Natural killer cell treated with Interleukin-12 subunit alpha and Interleukin-12 subunit beta and Interleukin-15 and Interleukin-18, amount 100 ng/mL, for 72 hours (primary cell): ENCODE data around the gene FAM110C. TPM values are rescaled to one million over a fixed set of nuclear protein-coding genes. Genes with fewer than 3 reads are reported as not detected.
"Not testable (repeated sequence)": the region's sequence is repeated elsewhere in the genome, so short reads cannot be mapped to it uniquely, and the experiment has no call there.

ENCODE experiments used
- ATAC-seq, 2 donors: fragments of 150-1000 bp; cut with Tn5 transposase in 1 of 2; sonication (Bioruptor Pico), chemical (Tn5 transposase) in 1 of 2; 2 replicates each; pipeline ENCODE4 v1.10.0; 2021
- DNase-seq: peaks from one replicate; pipeline ENCODE4 v3.0.0; 2022; ENCODE audit warnings: low spot score
- H3K27ac Mint-ChIP-seq, 2 donors: 1 replicate in 1 of 2; 2 replicates in 1 of 2; pipeline ENCODE4 v1.8.0; 2022; ENCODE audit warnings: mixed read lengths in 2 of 2, mild to moderate bottlenecking in 1 of 2, moderate library complexity in 1 of 2
- H3K27me3 Mint-ChIP-seq, 2 donors: 1 replicate in 1 of 2; 2 replicates in 1 of 2; pipeline ENCODE4 v1.8.0; 2022; ENCODE audit warnings: mixed read lengths in 2 of 2
- H3K36me3 Mint-ChIP-seq: one replicate; pipeline ENCODE4 v1.8.0; 2022; ENCODE audit warnings: mixed read lengths
- H3K4me1 Mint-ChIP-seq, 2 donors: 1 replicate in 1 of 2; 2 replicates in 1 of 2; pipeline ENCODE4 v1.8.0; 2022; ENCODE audit warnings: low read depth in 2 of 2, mixed read lengths in 2 of 2, mild to moderate bottlenecking in 1 of 2
- H3K4me3 Mint-ChIP-seq: one replicate; pipeline ENCODE4 v1.8.0; 2022; ENCODE audit warnings: mixed read lengths
- H3K9me3 Mint-ChIP-seq: 2 replicates; pipeline ENCODE4 v1.8.0; 2022; ENCODE audit warnings: mixed read lengths
- total RNA-seq, 2 donors: library from RNA; stranded (reverse); gene quantifications; one replicate each; pipeline ENCODE4 v1.2.3, GENCODE V29; 2022

The FAM110C gene
- total RNA-seq, 2 donors from 2014 or later, result 0.90 to 1.6 TPM

DNA sequence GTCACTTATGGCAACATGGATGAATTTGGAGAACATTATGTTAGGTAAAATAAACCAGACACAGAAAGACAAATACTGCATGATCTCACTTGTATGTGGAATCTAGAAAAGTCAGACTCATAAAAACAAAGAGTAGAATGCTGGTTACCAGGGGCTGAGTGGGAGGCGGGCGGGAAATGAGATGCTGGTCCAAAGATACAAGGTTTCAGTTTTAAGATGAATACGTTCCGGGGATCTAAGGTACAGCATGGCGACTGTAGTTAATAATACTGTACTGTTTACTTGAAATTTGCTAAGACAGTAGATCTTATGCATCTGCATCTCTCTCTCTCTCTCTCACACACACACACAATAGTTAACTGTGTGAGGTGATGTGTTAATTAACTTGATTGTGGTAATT lies 14.2 kb downstream of the FAM110C start:
- Mint-ChIP-seq H3K9me3 (no peaks in the 10 kb centered on the region), H3K27me3 (no peaks in the 10 kb centered on the region), H3K27ac (no peak overlapping the region), H3K36me3 (no peaks in the 10 kb centered on the region), H3K4me3 (no peak overlapping the region), H3K4me1 (peaks cover 23 to 31% of the 10 kb centered on the region in 2 donors)
- ATAC-seq, result no peak
- DNase-seq, result no peak

DNA sequence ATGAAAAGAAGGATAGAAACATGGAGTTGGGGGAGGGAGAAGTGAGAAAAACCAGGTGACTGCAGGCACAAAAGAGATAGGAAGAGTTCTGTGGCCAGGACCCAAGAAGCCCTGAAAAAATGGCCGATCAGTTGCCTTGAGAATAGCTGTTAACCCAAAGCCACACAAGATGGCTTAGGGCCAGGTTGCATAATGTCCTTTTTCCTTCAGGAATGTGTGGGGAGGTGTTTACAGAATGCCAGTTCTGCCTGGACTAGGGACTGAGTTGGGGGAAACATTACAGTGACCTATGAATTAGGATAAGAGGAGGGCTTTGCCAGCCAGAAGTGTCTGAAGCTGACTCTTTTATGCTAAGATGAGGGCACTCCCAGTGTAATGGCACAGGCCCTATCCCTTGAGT lies 17.1 kb downstream of the FAM110C start:
- Mint-ChIP-seq H3K4me3 (no peak overlapping the region), H3K9me3 (no peaks in the 10 kb centered on the region), H3K27me3 (no peaks in the 10 kb centered on the region), H3K27ac (no peak overlapping the region), H3K4me1 (peaks cover 26 to 42% of the 10 kb centered on the region in 2 donors), H3K36me3 (no peaks in the 10 kb centered on the region)
- ATAC-seq, result no peak
- no peak for DNase-seq

- Mint-ChIP-seq H3K4me3 (peak overlapping the region; percentile 15), H3K27me3 (no peaks in the 10 kb centered on the region), H3K36me3 (no peaks in the 10 kb centered on the region), H3K9me3 (no peaks in the 10 kb centered on the region), H3K4me1 (peaks cover 23 to 43% of the 10 kb centered on the region in 2 donors), H3K27ac (peak overlapping the region in 1 of 2 donors; percentile 12)
- ATAC-seq, result no peak
- DNase-seq, result no peak
These were observed 17.8 kb downstream of the FAM110C start for GRCh38 chr2:28406-28975.

DNA sequence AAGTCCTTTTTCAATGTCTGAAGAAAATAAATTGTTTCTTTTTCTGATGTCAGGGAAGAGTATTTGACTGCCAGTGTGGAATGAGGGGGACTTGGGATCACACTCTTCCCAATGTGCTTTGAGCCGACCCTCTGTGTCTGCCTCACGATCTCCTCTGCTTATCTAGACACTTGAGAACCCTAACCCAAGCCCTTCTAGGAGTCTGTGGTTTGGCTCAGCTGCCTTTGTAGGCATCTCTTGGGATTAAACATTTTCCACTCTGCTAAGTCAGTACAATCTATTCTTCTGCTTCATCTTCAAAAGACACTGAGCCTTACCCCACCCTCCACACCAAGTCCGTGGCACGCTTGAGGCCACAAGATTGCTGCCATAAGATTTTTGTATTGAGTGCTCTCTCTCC lies 19.4 kb downstream of the FAM110C start:
- peaks cover 5% of the 10 kb centered on the region for H3K36me3 Mint-ChIP-seq
- peaks cover 4% of the 10 kb centered on the region for H3K9me3 Mint-ChIP-seq
- H3K27me3 Mint-ChIP-seq, result no peaks in the 10 kb centered on the region
- ATAC-seq (no peak), DNase-seq (no peak)
- H3K27ac Mint-ChIP-seq, result no peak overlapping the region
- H3K4me1 Mint-ChIP-seq, result peaks cover 31 to 52% of the 10 kb centered on the region in 2 donors
- H3K4me3 Mint-ChIP-seq, result no peak overlapping the region

DNA sequence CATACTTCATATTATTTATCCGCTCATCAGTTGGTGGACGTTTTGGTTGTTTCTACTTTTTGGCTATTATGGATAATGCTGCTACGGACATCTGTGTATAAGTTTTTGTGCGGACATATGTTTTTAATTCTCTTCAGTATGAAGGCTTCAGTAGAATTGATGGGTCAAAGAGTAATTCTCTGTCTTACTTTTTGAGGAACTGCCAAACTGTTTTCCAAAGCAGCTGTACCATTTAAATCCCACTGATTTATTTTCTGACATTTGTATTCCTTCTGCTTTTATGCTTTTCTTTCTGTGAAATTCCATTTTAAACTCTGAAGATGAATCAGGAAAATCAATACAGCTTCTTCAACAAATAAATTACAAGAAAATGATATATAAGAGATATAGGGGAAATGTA lies 20.8 kb downstream of the FAM110C start:
- H3K36me3 Mint-ChIP-seq, result peaks cover 5% of the 10 kb centered on the region
- DNase-seq (no peak), ATAC-seq (no peak)
- peaks cover 4% of the 10 kb centered on the region for H3K9me3 Mint-ChIP-seq
- H3K27ac Mint-ChIP-seq, result no peak overlapping the region
- H3K4me3 Mint-ChIP-seq, result no peak overlapping the region
- H3K27me3 Mint-ChIP-seq, result no peaks in the 10 kb centered on the region
- peaks cover 33 to 52% of the 10 kb centered on the region in 2 donors for H3K4me1 Mint-ChIP-seq

- H3K9me3 Mint-ChIP-seq, H3K4me3 Mint-ChIP-seq, DNase-seq, H3K27ac Mint-ChIP-seq, H3K27me3 Mint-ChIP-seq, ATAC-seq, H3K36me3 Mint-ChIP-seq: not testable (repeated sequence)
- H3K4me1 Mint-ChIP-seq, result peaks cover 33 to 52% of the 10 kb centered on the region in 2 donors
These were observed 21.7 kb downstream of the FAM110C start for GRCh38 chr2:24591-24990.

GRCh38 chr2:24107-24506 lies 22.2 kb downstream of the FAM110C start:
- Mint-ChIP-seq H3K4me3 (no peak overlapping the region), H3K4me1 (peaks cover 32 to 50% of the 10 kb centered on the region in 2 donors), H3K27ac (no peak overlapping the region), H3K27me3 (no peaks in the 10 kb centered on the region), H3K9me3 (peaks cover 4% of the 10 kb centered on the region), H3K36me3 (peaks cover 5% of the 10 kb centered on the region)
- ATAC-seq, result no peak
- no peak for DNase-seq

- H3K4me1 Mint-ChIP-seq, result peaks cover 28 to 48% of the 10 kb centered on the region in 2 donors
- DNase-seq (no peak), ATAC-seq (no peak)
- H3K4me3 Mint-ChIP-seq, result peak overlapping the region; percentile 38
- peaks cover 5% of the 10 kb centered on the region for H3K36me3 Mint-ChIP-seq
- no peaks in the 10 kb centered on the region for H3K27me3 Mint-ChIP-seq
- H3K27ac Mint-ChIP-seq, result no peak overlapping the region
- peaks cover 4% of the 10 kb centered on the region for H3K9me3 Mint-ChIP-seq
These were observed 23.0 kb downstream of the FAM110C start for GRCh38 chr2:23283-23682.

DNA sequence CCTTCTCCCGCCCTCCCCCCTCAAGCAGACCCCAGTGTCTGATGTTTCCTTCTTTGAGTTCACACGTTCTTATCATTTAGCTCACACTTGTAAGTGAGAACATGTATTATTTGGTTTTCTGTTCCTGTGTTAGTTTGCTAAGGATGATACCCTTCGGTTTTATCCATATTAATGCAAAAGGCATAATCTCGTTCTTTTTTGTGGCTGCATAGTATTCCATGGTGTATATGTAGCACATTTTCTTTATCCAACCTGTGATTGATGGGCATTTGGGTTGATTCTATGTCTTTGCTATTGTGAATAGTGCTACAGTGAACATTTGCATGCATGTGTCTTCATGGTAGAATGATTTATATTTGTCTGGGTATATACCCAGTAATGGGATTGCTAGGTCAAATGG lies 24.1 kb downstream of the FAM110C start:
- not testable (repeated sequence) for DNase-seq, ATAC-seq, H3K36me3 Mint-ChIP-seq, H3K27ac Mint-ChIP-seq, H3K27me3 Mint-ChIP-seq, H3K4me3 Mint-ChIP-seq, H3K9me3 Mint-ChIP-seq
- H3K4me1 Mint-ChIP-seq, result peaks cover 22 to 40% of the 10 kb centered on the region in 2 donors

- not testable (repeated sequence) for H3K27me3 Mint-ChIP-seq, H3K36me3 Mint-ChIP-seq, H3K27ac Mint-ChIP-seq, H3K4me3 Mint-ChIP-seq, H3K9me3 Mint-ChIP-seq, ATAC-seq, DNase-seq
- H3K4me1 Mint-ChIP-seq, result peaks cover 27 to 42% of the 10 kb centered on the region in 2 donors
These were observed 26.0 kb downstream of the FAM110C start for GRCh38 chr2:20259-20658.

DNA sequence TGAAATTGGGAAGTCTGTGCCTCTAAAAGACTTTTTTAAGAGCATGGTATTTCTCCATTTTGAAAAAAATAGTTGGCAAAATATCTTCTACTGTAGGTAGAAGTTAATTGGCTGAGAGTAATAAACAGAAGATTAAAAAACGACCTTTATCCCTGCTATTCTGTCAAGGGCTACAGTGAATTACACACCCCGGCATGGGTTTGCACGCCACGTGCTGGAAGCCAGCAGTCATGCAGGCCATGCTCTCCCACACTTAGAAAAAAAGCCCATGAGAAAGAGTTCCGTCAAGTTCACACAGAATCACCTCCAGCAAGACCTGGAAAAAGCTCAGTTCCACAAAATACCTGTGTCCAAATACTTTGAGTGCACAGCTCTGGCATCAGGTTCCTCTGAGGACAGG lies 26.8 kb downstream of the FAM110C start:
- Mint-ChIP-seq H3K27me3 (peaks cover 3 to 7% of the 10 kb centered on the region in 2 donors), H3K9me3 (peaks cover 4% of the 10 kb centered on the region), H3K27ac (no peak overlapping the region), H3K4me1 (peaks cover 32 to 41% of the 10 kb centered on the region in 2 donors), H3K4me3 (no peak overlapping the region), H3K36me3 (peaks cover 5% of the 10 kb centered on the region)
- ATAC-seq, result no peak
- DNase-seq, result no peak

GRCh38 chr2:18402-19271 lies 27.7 kb downstream of the FAM110C start:
- Mint-ChIP-seq H3K27me3 (peaks cover 3 to 7% of the 10 kb centered on the region in 2 donors), H3K4me3 (peak overlapping the region; percentile 15), H3K4me1 (peaks cover 28 to 33% of the 10 kb centered on the region in 2 donors), H3K9me3 (peaks cover 4% of the 10 kb centered on the region), H3K36me3 (peaks cover 5% of the 10 kb centered on the region), H3K27ac (no peak overlapping the region)
- DNase-seq, result no peak
- peak in 1 of 2 donors; percentile 38 for ATAC-seq

- not testable (repeated sequence) for H3K4me3 Mint-ChIP-seq, H3K27ac Mint-ChIP-seq, H3K36me3 Mint-ChIP-seq, DNase-seq, ATAC-seq, H3K27me3 Mint-ChIP-seq, H3K9me3 Mint-ChIP-seq
- peaks cover 18% of the 10 kb centered on the region in 2 donors for H3K4me1 Mint-ChIP-seq
These were observed 30.4 kb downstream of the FAM110C start for GRCh38 chr2:15916-16315.

- peaks cover 9 to 15% of the 10 kb centered on the region in 2 donors for H3K4me1 Mint-ChIP-seq
- no peak overlapping the region for H3K4me3 Mint-ChIP-seq
- no peaks in the 10 kb centered on the region for H3K36me3 Mint-ChIP-seq
- H3K27me3 Mint-ChIP-seq, result peaks cover 3 to 7% of the 10 kb centered on the region in 2 donors
- ATAC-seq (peak; percentile 60 to 69), DNase-seq (peak; percentile 78)
- no peaks in the 10 kb centered on the region for H3K9me3 Mint-ChIP-seq
- H3K27ac Mint-ChIP-seq, result no peak overlapping the region
These were observed 34.9 kb downstream of the FAM110C start for GRCh38 chr2:11248-11941.
